Heart right ventricle (tissue), 16 donors: ENCODE results near the gene GIPC3. TPM values are rescaled to one million over a fixed set of nuclear protein-coding genes. Genes with fewer than 3 reads are reported as not detected.
A peak's percentile ranks its signal among the peaks of the same experiment; 100 is the strongest.

Experiments
- ATAC-seq, 8 donors: fragments of 200-7000 bp; cut with Tn5 transposase; one replicate each; pipeline ENCODE4 v1.9.1; 2020; ENCODE audit warnings: mild to moderate bottlenecking in 8 of 8, moderate library complexity in 8 of 8, moderate number of reproducible peaks in 1 of 8
- DNase-seq, 2 donors: peaks; one replicate each; pipeline ENCODE4 v3.0.0-alpha.2; 2020
- H3K27ac ChIP-seq, 10 donors: fragments of 200-600 bp; sonication (generic) in 2 of 10; one replicate each; pipeline versions ENCODE4 v1.5.0 to v1.8.0; 2020 to 2022; ENCODE audit warnings: mild to moderate bottlenecking in 3 of 10
- H3K27me3 ChIP-seq, 7 donors: fragments of 200-600 bp; one replicate each; pipeline ENCODE4 v1.8.0; 2021 to 2022; ENCODE audit warnings: mild to moderate bottlenecking in 2 of 7
- H3K36me3 ChIP-seq, 9 donors: fragments of 200-600 bp; sonication (generic) in 1 of 9; one replicate each; pipeline versions ENCODE4 v1.5.0 to v1.8.0; 2020 to 2022; ENCODE audit warnings: mild to moderate bottlenecking in 2 of 9
- H3K4me1 ChIP-seq, 9 donors: fragments of 200-600 bp; sonication (generic) in 1 of 9; one replicate each; pipeline versions ENCODE4 v1.5.0 to v1.8.0; 2020 to 2022; ENCODE audit warnings: mild to moderate bottlenecking in 4 of 9
- H3K4me3 ChIP-seq, 10 donors: fragments of 200-600 bp; sonication (generic) in 2 of 10; one replicate each; pipeline versions ENCODE4 v1.5.0 to v1.8.0; 2020 to 2022; ENCODE audit warnings: mild to moderate bottlenecking in 7 of 10, moderate library complexity in 2 of 10
- H3K9me3 ChIP-seq, 11 donors: fragments of 200-600 bp in 10 of 11; sonication (generic) in 2 of 11; one replicate each; pipeline versions ENCODE4 v1.5.0 to v1.8.0; 2013 to 2022; ENCODE audit warnings: mild to moderate bottlenecking in 2 of 11, control low read depth in 1 of 11, moderate library complexity in 1 of 11
- CTCF ChIP-seq, 9 donors: fragments of 200-600 bp; sonication (generic) in 2 of 9; IDR thresholded peaks; one replicate each; pipeline versions ENCODE4 v1.5.0 to v1.8.0; 2021 to 2022; ENCODE audit warnings: antibody characterized with exemption in 9 of 9, mild to moderate bottlenecking in 5 of 9, moderate library complexity in 1 of 9
- WGBS, 2 donors: extraction: QIAGEN DNeasy Blood & Tissue Kit; methylation state at CpG; one replicate each; pipeline ENCODE4 v1.1.7; 2013; ENCODE audit warnings: inconsistent platforms in 1 of 2; 5-methylcytosine and 5-hydroxymethylcytosine counted together
- intact Hi-C, 10 donors: fragments of 100-400 bp; cut with DNase I; formaldehyde crosslinking; loops; one replicate each; pipeline versions ENCODE4 v1.11.1 to v1.14.2; 2022
- polyA plus RNA-seq, 2 donors: library from polyadenylated mRNA; stranded (reverse); fragments of 200-250 nt; gene quantifications; one replicate each; pipeline ENCODE4 v1.2.3, GENCODE V29; 2013
- total RNA-seq, 10 donors: library from RNA; stranded (reverse); fragmentation: NEBNext Ultra II Directional in 3 of 10; extraction: Animal tissue kit (Norgen Biotek cat#: 25700) in 3 of 10; gene quantifications; one replicate each; pipeline versions ENCODE4 v1.2.1 to v1.2.4, GENCODE V29; 2021 to 2023
- donor health status: Arrhythmogenic right ventricular cardiomyopathy.
- donor health status: ischemic (EF 13 %, LVEDD 7.1; RV severe dilation, severe dysfunction).
- donor health status: healthy with polysubstance abuse.
- donor health status: DM: no; HTN: yes; CAD: no.
- donor health status: DM: no; HTN: no; CAD: no.
- donor health status: ischemic (EF 25% LVEDD 6.9; RV normal size, moderate dysfunction).
- donor health status: ischemic (EF 25% LVEDD 5.7; RV mildly dilated, moderate dysfunction).
- donor health status: healthy.
- donor health status: DM: yes; HTN: yes; CAD: no.
- donor health status: Ischemic cardiomyopathy.
- donor health status: ischemic (EF 35%, LVEDD 5.7; RV mildly dilated, moderate dysfunction).
- donor health status: nonischemic (EF 11% LVEDD 7.7; RV severe dilation, severe dysfunction).
- donor health status: DM: yes; HTN: yes; CAD: no.
- donor health status: PGD.
- donor health status: ischemic (EF 29% LVEDD 5.4; RV normal size, mild dysfunction).
- donor health status: nonischemic (EF 23%, LVEDD 6.1; RV moderate dilation, normal function).

Gene GIPC3
- total and polyA plus RNA-seq, 12 donors, result 0.90 to 2.8 (median 2.1) TPM

GRCh38 chr19:3575949-3576673 is 9.2 kb upstream of the GIPC3 start:
- TF ChIP-seq CTCF (IDR thresholded peaks at IDR 0.05), result no peak
- peak overlapping the region in 8 of 10 donors; percentile 7 to 53 (median 38) for H3K4me3 ChIP-seq
- WGBS, 2 donors, result 79 to 86% methylated on average over 29 of the region's 29 CpGs
- peaks cover 0 to 13% (median 0%) of the 10 kb centered on the region in 9 donors for H3K36me3 ChIP-seq
- no peak for ATAC-seq
- intact Hi-C loops, result loop anchor here in 3 of 10 donors (5.0 to 10.0 kb wide), 2 partner anchors 36 to 49 kb away; partner anchors contain the start of gene CACTIN (in 1 of the 3)
- no peaks in the 10 kb centered on the region for H3K9me3 ChIP-seq
- no peak for DNase-seq
- peaks cover 10 to 40% (median 26%) of the 10 kb centered on the region in 9 donors for H3K4me1 ChIP-seq
- no peaks in the 10 kb centered on the region for H3K27me3 ChIP-seq
- peak overlapping the region in 2 of 10 donors; percentile 21 to 52 for H3K27ac ChIP-seq

- H3K27me3 ChIP-seq, result no peaks in the 10 kb centered on the region
- H3K4me1 ChIP-seq, result peaks cover 10 to 38% (median 24%) of the 10 kb centered on the region in 9 donors
- 20 to 52% methylated on average over 51 to 71 of the region's 78 CpGs for WGBS, 2 donors
- peak overlapping the region in 9 of 10 donors; percentile 7 to 53 (median 37) for H3K4me3 ChIP-seq
- H3K27ac ChIP-seq, result peak overlapping the region in 2 of 10 donors; percentile 21 to 52
- H3K36me3 ChIP-seq, result peaks cover 0 to 13% (median 0%) of the 10 kb centered on the region in 9 donors
- H3K9me3 ChIP-seq, result no peaks in the 10 kb centered on the region
- intact Hi-C loops, result loop anchor here in 3 of 10 donors (5.0 to 10.0 kb wide), 2 partner anchors 35 to 48 kb away; partner anchors contain the start of gene CACTIN (in 1 of the 3)
- DNase-seq (peak; percentile 40 to 71), ATAC-seq (peak in 5 of 8 donors; percentile 5 to 16 (median 6))
- TF ChIP-seq CTCF (IDR thresholded peaks at IDR 0.05), result no peak
Measured at GRCh38 chr19:3576696-3577443, 8.4 kb upstream of the GIPC3 start.

GRCh38 chr19:3577723-3578344 is 7.4 kb upstream of the GIPC3 start:
- intact Hi-C loops, result loop anchor here in 3 of 10 donors (5.0 to 10.0 kb wide), 2 partner anchors 34 to 47 kb away; partner anchors contain the start of gene CACTIN (in 1 of the 3)
- H3K4me1 ChIP-seq, result peaks cover 10 to 34% (median 21%) of the 10 kb centered on the region in 9 donors

More at GRCh38 chr19:3577723-3578344, 7.4 kb upstream of the GIPC3 start:
- no peak for TF ChIP-seq CTCF (IDR thresholded peaks at IDR 0.05)
- no peaks in the 10 kb centered on the region for H3K27me3 ChIP-seq
- no peak for ATAC-seq
- no peak overlapping the region for H3K4me3 ChIP-seq
- H3K9me3 ChIP-seq, result no peaks in the 10 kb centered on the region
- WGBS, 2 donors, result 85 to 89% methylated on average over 60 of the region's 60 CpGs
- DNase-seq, result no peak
- H3K27ac ChIP-seq, result no peak overlapping the region
- H3K36me3 ChIP-seq, result peaks cover 0 to 13% (median 0%) of the 10 kb centered on the region in 9 donors
